ENCODE measurements around the gene CNGA4.

CNGA4 gene

GRCh38 chr11:6234387-6235107 lies 4.3 kb upstream of the CNGA4 start, which contains the start of gene FHIP1B:
TSS of gene FHIP1B (minus strand) at chr11:6234636. CDS start at chr11:6224516, 10,120 bp downstream.
- H3K4me2 ChIP-seq (ENCODE audit: low read depth, low read length) = peak within 1 kb of the TSS; percentile 96
- peak within 1 kb of the TSS; percentile 98 for H3K4me3 ChIP-seq (ENCODE audit: low read length)
- H3K79me2 ChIP-seq (ENCODE audit: low read length) = peaks cover 47% of the 10 kb centered on the region
- no peaks in the 10 kb centered on the region for H3K36me3 ChIP-seq (replicated peaks; ENCODE audit: insufficient read depth, low read length)
- no peaks in the 10 kb centered on the region for H3K9me3 ChIP-seq (replicated peaks; ENCODE audit: insufficient read depth, low read length)
- TF ChIP-seq EZH2phosphoT487 (IDR thresholded peaks at IDR 0.05; ENCODE audit: low read length) (no peak), CTCF (IDR thresholded peaks at IDR 0.05; ENCODE audit: low read length) (no peak), EZH2 (optimal IDR thresholded peaks at IDR 0.05; ENCODE audit: low read depth, low read length) (no peak)
- H4K20me1 ChIP-seq (ENCODE audit: insufficient read depth, low read length) = no peaks in the 10 kb centered on the region
- H3K4me1 ChIP-seq (ENCODE audit: low read length) = peaks cover 11% of the 10 kb centered on the region; the same call in 1 of the 2 replicates
- no peaks in the 10 kb centered on the region for H3K9me2 ChIP-seq (replicated peaks; ENCODE audit: insufficient read depth, low read length)
- H2AFZ ChIP-seq (ENCODE audit: low read length) = peak within 1 kb of the TSS; percentile 98
- peak within 1 kb of the TSS; percentile 36; the same call in 1 of the 2 replicates for H3K27ac ChIP-seq (ENCODE audit: low read length)
- peak; percentile 99 for DNase-seq
- no peaks in the 10 kb centered on the region for H3K27me3 ChIP-seq (replicated peaks; ENCODE audit: insufficient read depth, low read length)
- H3K9ac ChIP-seq (ENCODE audit: low read length) = peak within 1 kb of the TSS; percentile 85
- no peaks in the 10 kb centered on the region for H3F3A ChIP-seq (ENCODE audit: insufficient read depth, low read length)

GRCh38 chr11:6237266-6237665 lies 1.6 kb upstream of the CNGA4 start:
- no peak overlapping the region for H2AFZ ChIP-seq (ENCODE audit: low read length)
- H3K79me2 ChIP-seq (ENCODE audit: low read length) = peaks cover 22% of the 10 kb centered on the region
- H3K4me2 ChIP-seq (ENCODE audit: low read depth, low read length) = no peak overlapping the region
- H3K9me2 ChIP-seq (replicated peaks; ENCODE audit: insufficient read depth, low read length) = no peaks in the 10 kb centered on the region
- no peaks in the 10 kb centered on the region for H3K9me3 ChIP-seq (replicated peaks; ENCODE audit: insufficient read depth, low read length)
- no peak overlapping the region for H3K9ac ChIP-seq (ENCODE audit: low read length)
- no peak overlapping the region for H3K4me3 ChIP-seq (ENCODE audit: low read length)
- H3K36me3 ChIP-seq (replicated peaks; ENCODE audit: insufficient read depth, low read length) = no peaks in the 10 kb centered on the region
- DNase-seq = no peak
- no peak overlapping the region for H3K27ac ChIP-seq (ENCODE audit: low read length)
- H3K27me3 ChIP-seq (replicated peaks; ENCODE audit: insufficient read depth, low read length) = no peaks in the 10 kb centered on the region
- TF ChIP-seq EZH2 (optimal IDR thresholded peaks at IDR 0.05; ENCODE audit: low read depth, low read length) = no peak
- no peak for TF ChIP-seq EZH2phosphoT487 (IDR thresholded peaks at IDR 0.05; ENCODE audit: low read length)
- TF ChIP-seq CTCF (IDR thresholded peaks at IDR 0.05; ENCODE audit: low read length) = no peak
- no peaks in the 10 kb centered on the region for H3F3A ChIP-seq (ENCODE audit: insufficient read depth, low read length)
- peaks cover 11% of the 10 kb centered on the region; the same call in 1 of the 2 replicates for H3K4me1 ChIP-seq (ENCODE audit: low read length)
- no peaks in the 10 kb centered on the region for H4K20me1 ChIP-seq (ENCODE audit: insufficient read depth, low read length)

- H3K36me3 ChIP-seq (replicated peaks; ENCODE audit: insufficient read depth, low read length) = no peaks in the 10 kb centered on the region
- H3K79me2 ChIP-seq (ENCODE audit: low read length) = peaks cover 16% of the 10 kb centered on the region
- no peak overlapping the region for H2AFZ ChIP-seq (ENCODE audit: low read length)
- H3K4me3 ChIP-seq (ENCODE audit: low read length) = no peak overlapping the region
- no peaks in the 10 kb centered on the region for H3K9me3 ChIP-seq (replicated peaks; ENCODE audit: insufficient read depth, low read length)
- peaks cover 11% of the 10 kb centered on the region; the same call in 1 of the 2 replicates for H3K4me1 ChIP-seq (ENCODE audit: low read length)
- H3K27ac ChIP-seq (ENCODE audit: low read length) = no peak overlapping the region
- no peak overlapping the region for H3K9ac ChIP-seq (ENCODE audit: low read length)
- no peaks in the 10 kb centered on the region for H3F3A ChIP-seq (ENCODE audit: insufficient read depth, low read length)
- H4K20me1 ChIP-seq (ENCODE audit: insufficient read depth, low read length) = no peaks in the 10 kb centered on the region
- TF ChIP-seq EZH2phosphoT487 (IDR thresholded peaks at IDR 0.05; ENCODE audit: low read length) = no peak
- TF ChIP-seq CTCF (IDR thresholded peaks at IDR 0.05; ENCODE audit: low read length) = no peak
- TF ChIP-seq EZH2 (optimal IDR thresholded peaks at IDR 0.05; ENCODE audit: low read depth, low read length) = no peak
- no peak overlapping the region for H3K4me2 ChIP-seq (ENCODE audit: low read depth, low read length)
- DNase-seq = no peak
- H3K9me2 ChIP-seq (replicated peaks; ENCODE audit: insufficient read depth, low read length) = no peaks in the 10 kb centered on the region
- H3K27me3 ChIP-seq (replicated peaks; ENCODE audit: insufficient read depth, low read length) = no peaks in the 10 kb centered on the region
Measured at GRCh38 chr11:6237761-6238302, 1.1 kb upstream of the CNGA4 start.
